Measurements from ENCODE around the gene DBN1.

Gene DBN1

DNA sequence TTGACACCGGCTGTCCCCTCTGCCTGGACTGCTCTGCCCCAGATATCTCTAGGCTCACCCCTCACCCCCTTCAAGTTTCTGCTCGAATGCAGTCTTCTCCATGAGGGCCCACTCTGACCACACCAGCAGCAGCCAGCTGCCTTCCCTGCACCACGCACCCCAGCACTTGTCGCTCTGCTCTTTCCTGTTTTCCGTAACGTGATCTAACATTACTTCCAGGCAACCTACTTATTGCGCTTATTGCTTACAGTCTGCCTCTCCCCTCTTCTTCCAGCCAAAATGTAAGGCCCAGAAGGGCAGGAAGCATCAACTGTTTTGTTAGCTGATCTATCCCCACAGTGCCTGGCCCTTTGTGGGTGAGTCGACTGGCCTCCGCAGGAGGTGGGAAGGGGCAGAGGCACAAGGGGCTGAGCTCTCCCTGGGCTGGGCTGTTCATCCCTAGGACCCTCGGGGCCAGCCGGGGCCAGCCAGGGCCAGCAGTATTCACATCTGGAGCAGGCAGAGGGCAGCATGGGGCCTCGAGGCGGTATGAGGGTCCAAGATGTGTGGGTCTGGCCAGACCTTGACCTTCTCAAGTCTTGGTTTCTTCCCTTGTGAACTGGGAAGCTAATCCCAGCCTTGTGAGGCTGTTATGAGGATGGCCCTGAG lies 11.6 kb upstream of the DBN1 start:
- H3K4me3 ChIP-seq (replicated peaks in 1 of 2; ENCODE audit: low read depth in 2 of 2, low read length in 2 of 2) = no peak overlapping the region
- TF ChIP-seq CTCF (IDR thresholded peaks at IDR 0.05; ENCODE audit: low read depth, low read length) = no peak
- DNase-seq (ENCODE audit: low read depth in 2 of 2) = no peak

GRCh38 chr5:177483994-177484901 lies 10.8 kb upstream of the DBN1 start:
- no peak overlapping the region for H3K4me3 ChIP-seq (replicated peaks in 1 of 2; ENCODE audit: low read depth in 2 of 2, low read length in 2 of 2)
- DNase-seq (ENCODE audit: low read depth in 2 of 2) = peak in 1 of 2 donors; percentile 30
- no peak for TF ChIP-seq CTCF (IDR thresholded peaks at IDR 0.05; ENCODE audit: low read depth, low read length)

DNA sequence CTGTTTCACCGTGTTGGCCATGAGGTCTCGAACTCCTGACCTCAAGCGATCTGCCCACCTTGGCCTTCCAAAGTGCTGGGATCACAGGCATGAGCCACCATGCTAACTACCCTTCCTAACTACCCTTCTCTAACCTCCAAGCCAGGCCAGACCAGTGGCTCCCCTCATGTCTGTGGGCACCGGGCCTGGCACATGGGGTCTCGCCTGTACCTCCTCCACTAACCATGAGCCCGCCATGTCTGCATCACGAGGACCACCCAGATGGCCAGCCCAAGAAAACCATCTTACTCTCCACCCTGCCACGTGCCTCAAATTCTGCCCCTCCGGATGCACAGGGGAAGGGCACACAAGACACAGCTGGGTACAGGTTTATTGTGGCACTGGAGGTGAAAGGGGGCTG lies 9.6 kb upstream of the DBN1 start:
- H3K4me3 ChIP-seq (replicated peaks in 1 of 2; ENCODE audit: low read depth in 2 of 2, low read length in 2 of 2) = no peak overlapping the region
- TF ChIP-seq CTCF (IDR thresholded peaks at IDR 0.05; ENCODE audit: low read depth, low read length) = no peak
- no peak for DNase-seq (ENCODE audit: low read depth in 2 of 2)

- TF ChIP-seq CTCF (IDR thresholded peaks at IDR 0.05; ENCODE audit: low read depth, low read length) = no peak
- no peak for DNase-seq (ENCODE audit: low read depth in 2 of 2)
- H3K4me3 ChIP-seq (replicated peaks in 1 of 2; ENCODE audit: low read depth in 2 of 2, low read length in 2 of 2) = no peak overlapping the region
These were observed 8.9 kb upstream of the DBN1 start for GRCh38 chr5:177482359-177482795.

DNA sequence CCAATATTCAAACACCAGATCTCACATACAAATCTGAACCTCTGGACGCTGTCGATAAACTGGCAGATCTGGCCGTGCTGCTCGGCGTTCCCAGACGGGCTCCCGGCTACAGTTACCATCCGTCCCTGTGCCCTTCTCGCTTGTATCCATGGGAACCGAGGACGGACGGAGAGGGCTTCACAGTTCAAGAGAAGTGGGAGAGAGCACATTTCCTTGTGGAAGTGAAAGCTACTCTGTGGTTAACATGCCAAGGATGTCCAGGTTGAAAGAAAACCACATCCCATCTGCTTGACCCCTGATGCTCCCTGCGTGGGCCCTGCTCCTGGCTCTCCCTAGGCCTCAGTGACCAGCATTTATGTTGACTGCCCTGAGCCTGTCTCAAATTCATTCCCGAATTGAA lies 6.3 kb upstream of the DBN1 start:
- H3K4me3 ChIP-seq (replicated peaks in 1 of 2; ENCODE audit: low read depth in 2 of 2, low read length in 2 of 2) = no peak overlapping the region
- no peak for TF ChIP-seq CTCF (IDR thresholded peaks at IDR 0.05; ENCODE audit: low read depth, low read length)
- DNase-seq (ENCODE audit: low read depth in 2 of 2) = peak; percentile 37 to 56

GRCh38 chr5:177478711-177479646 lies 5.5 kb upstream of the DBN1 start:
- H3K4me3 ChIP-seq (replicated peaks in 1 of 2; ENCODE audit: low read depth in 2 of 2, low read length in 2 of 2) = no peak overlapping the region
- TF ChIP-seq CTCF (IDR thresholded peaks at IDR 0.05; ENCODE audit: low read depth, low read length) = no peak
- peak; percentile 60 to 93 for DNase-seq (ENCODE audit: low read depth in 2 of 2)
